Spinal cord (tissue), 10 donors: Measurements from ENCODE around the gene LPCAT1. TPM values are rescaled to one million over a fixed set of nuclear protein-coding genes. Genes with fewer than 3 reads are reported as not detected.
"Not testable (repeated sequence)": the region's sequence is repeated elsewhere in the genome, so short reads cannot be mapped to it uniquely, and the experiment has no call there.

ENCODE experiments used
- DNase-seq, 6 donors: peaks; one replicate each; pipeline versions ENCODE4 v3.0.0 to v3.0.0-alpha.2; 2013 to 2015; ENCODE audit warnings: low spot score in 6 of 6, low read depth in 4 of 6
- H3K27ac ChIP-seq: one replicate; pipeline ENCODE4 v1.5.1; 2013; ENCODE audit warnings: low read depth, low read length, control low read depth
- H3K27me3 ChIP-seq: one replicate; pipeline ENCODE4 v1.6.1; 2013; ENCODE audit warnings: low read length; ENCODE audit not compliant: control insufficient read depth, insufficient read depth
- H3K36me3 ChIP-seq: one replicate; pipeline ENCODE4 v1.6.1; 2013; ENCODE audit warnings: low read length; ENCODE audit not compliant: control insufficient read depth, insufficient read depth
- H3K4me1 ChIP-seq: one replicate; pipeline ENCODE4 v1.6.1; 2013; ENCODE audit warnings: low read length; ENCODE audit not compliant: control insufficient read depth, insufficient read depth
- H3K4me3 ChIP-seq: one replicate; pipeline ENCODE4 v1.5.1; 2013; ENCODE audit warnings: low read depth, low read length, control low read depth
- H3K9me3 ChIP-seq: one replicate; pipeline ENCODE4 v1.6.1; 2013; ENCODE audit warnings: low read length; ENCODE audit not compliant: control insufficient read depth, insufficient read depth
- WGBS: methylation state at CpG from one replicate; pipeline ENCODE4 v1.1.5; 2013; ENCODE audit warnings: missing lambda C conversion rate; ENCODE audit not compliant: insufficient coverage; 5-methylcytosine and 5-hydroxymethylcytosine counted together
- polyA plus RNA-seq, 2 donors: library from polyadenylated mRNA; unstranded; fragments of 120-200 nt; gene quantifications; one replicate each; pipeline ENCODE4 v1.2.1, GENCODE V29; 2013; ENCODE audit not compliant: insufficient read length in 2 of 2
- total RNA-seq, 2 donors: library from RNA; depleted of rRNA in 1 of 2; stranded (reverse); fragments of 120-200 nt in 1 of 2; fragments of >200 nt in 1 of 2; gene quantifications; one replicate each; pipeline versions ENCODE4 v1.2.3 to v1.2.4, GENCODE V29; 2013 to 2014
- donor health status: healthy.

Gene LPCAT1
- total and polyA plus RNA-seq, 4 donors: 54.3 to 144 (median 112) TPM

DNA sequence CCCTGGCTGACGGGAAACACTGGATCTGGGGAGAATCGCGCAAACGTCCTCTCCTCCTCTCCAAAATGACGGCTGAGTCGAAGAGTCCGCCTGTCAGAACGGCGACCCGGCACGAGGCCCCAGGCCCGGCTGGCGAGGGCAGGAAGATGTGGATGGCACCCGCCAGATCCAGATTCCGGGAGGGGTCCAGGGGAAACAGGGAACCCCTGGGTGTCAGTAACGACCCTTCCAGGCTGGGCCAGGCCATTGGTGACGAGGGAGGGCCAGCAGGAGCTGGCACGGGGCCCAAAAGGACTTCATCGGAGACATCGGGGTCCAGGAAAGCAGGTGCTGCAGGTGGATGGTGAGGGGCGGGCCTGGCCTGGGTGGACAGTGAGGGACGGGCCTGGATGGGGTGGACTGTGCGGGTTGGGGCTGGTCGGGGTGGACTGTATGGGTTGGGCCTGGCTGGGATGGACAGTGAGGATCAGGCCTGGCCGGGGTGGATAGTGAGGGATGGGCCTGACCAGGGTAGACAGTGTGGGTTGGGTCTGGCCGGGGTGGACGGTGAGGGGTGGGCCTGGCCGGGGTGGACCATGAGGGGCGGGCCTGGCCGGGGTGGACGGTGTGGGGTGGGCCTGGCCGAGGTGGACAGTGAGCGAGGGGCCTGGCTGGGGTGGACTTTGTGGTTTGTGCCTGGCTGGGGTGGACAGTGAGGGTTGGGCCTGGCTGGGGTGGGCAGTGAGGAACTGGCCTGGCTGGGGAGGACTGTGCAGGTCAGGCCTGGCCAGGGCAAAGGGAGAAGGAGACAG, 92.5 kb downstream of the LPCAT1 start:
- no peak for DNase-seq
- 90% methylated on average over 33 of the region's 33 CpGs for WGBS
- peaks cover 6% of the 10 kb centered on the region for H3K9me3 ChIP-seq

DNA sequence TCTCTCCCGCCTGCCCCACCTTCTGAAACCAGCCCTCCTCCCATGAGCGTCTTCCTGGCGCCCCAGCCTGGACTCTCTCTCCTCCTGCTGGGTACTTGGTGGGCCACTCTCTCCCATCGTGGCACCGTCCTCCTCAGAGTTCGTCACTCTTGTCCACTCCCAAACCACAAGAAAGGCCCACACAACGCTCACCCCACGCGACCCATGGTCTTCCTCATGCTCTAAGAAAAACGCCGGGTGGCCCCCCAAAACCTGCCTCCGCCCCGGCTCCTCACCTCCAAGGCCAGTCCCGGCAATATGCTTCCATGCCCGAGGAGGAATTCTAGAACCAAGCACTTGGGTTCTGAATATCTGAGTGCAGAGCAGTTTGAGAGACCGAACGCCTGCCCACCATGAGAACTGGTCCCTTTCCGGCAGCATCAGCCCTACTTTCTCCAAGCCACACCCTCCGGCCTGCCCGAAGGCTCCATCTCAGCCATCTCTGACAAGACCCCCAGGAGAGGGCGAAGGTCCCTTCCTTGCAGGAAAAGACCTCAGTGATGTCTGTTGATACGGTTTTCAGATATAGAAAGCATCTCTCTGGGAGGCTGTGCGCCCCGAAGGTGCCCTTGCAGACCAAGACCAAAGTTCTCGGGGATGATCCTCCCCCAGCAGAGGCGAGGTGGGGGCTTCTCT, 93.5 kb downstream of the LPCAT1 start:
- DNase-seq: no peak
- Histone ChIP-seq H3K27ac (no peak overlapping the region), H3K4me3 (no peak overlapping the region), H3K36me3 (no peaks in the 10 kb centered on the region), H3K4me1 (no peaks in the 10 kb centered on the region), H3K27me3 (no peaks in the 10 kb centered on the region), H3K9me3 (peaks cover 6% of the 10 kb centered on the region)
- 91% methylated on average over 25 of the region's 26 CpGs for WGBS

More for the DNA sequence above, 92.5 kb downstream of the LPCAT1 start:
- Histone ChIP-seq H3K27me3 (no peaks in the 10 kb centered on the region), H3K4me3 (no peak overlapping the region), H3K36me3 (no peaks in the 10 kb centered on the region), H3K27ac (no peak overlapping the region), H3K4me1 (no peaks in the 10 kb centered on the region)

DNA sequence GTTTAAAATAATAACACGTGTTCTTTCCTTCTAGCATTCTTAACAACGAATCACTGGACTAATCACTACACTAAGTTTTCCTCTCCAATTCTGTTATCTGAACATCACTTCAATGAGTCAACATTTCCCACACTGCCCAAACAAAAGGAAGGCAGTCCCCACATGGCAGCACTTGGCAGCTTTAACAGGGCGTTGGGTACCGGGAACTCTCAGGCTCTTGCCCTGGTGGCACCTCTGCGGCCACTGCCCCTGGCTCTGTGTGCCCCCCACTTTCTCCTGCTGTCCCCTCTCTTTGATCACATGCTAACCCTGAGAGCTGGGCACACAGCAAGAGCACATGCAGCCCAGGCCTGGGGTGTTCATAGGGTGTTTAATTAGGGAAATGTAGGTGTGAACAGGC, 94.3 kb downstream of the LPCAT1 start:
- H3K27ac ChIP-seq: no peak overlapping the region
- WGBS: 94% methylated on average over 5 of the region's 5 CpGs

DNA sequence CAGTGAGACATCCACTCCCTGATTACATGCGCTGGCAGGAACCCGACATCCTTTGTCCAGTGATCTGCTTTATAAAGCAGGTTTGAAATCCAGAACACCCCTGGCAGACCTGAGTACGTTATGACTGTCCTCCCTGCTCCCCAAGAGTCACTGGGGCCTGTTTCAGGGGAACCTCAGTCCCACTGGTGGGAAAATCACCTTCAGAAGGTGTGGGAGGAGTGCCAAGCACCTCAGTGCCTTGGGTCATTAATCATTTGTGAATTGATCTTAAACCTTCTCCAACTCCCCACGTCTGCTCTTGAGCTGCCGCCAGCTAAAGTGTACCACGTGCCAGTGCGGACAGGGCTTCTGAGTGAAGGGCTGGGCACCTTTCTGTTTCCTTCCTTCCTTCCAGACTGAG, 94.7 kb downstream of the LPCAT1 start:
- Histone ChIP-seq H3K27me3 (no peaks in the 10 kb centered on the region), H3K4me1 (no peaks in the 10 kb centered on the region), H3K27ac (no peak overlapping the region), H3K36me3 (no peaks in the 10 kb centered on the region), H3K9me3 (peaks cover 6% of the 10 kb centered on the region), H3K4me3 (no peak overlapping the region)
- no peak for DNase-seq
- WGBS: 40% methylated on average over 7 of the region's 7 CpGs

More for the DNA sequence above, 94.3 kb downstream of the LPCAT1 start:
- H3K27me3 ChIP-seq: no peaks in the 10 kb centered on the region
- no peak overlapping the region for H3K4me3 ChIP-seq
- no peak for DNase-seq
- peaks cover 6% of the 10 kb centered on the region for H3K9me3 ChIP-seq
- no peaks in the 10 kb centered on the region for H3K36me3 ChIP-seq
- no peaks in the 10 kb centered on the region for H3K4me1 ChIP-seq

DNA sequence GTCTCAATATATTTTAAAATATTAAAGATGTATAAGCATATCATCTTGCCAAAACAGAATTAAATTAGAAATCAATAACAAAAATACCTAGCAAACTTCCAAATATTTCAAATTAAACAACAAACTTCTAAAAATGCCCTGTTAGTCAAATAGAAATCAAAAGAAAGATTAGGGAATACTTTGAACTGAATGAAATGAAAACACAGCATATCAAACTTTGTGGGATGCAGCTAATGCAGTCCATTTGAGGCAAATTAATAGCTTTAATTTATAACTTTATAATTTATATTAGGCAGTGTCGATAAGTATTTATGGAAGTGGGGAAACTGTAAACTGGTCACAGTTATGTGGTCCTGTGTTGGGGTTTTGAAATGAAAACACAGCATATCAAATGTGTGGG, 95.7 kb downstream of the LPCAT1 start:
- H3K27ac ChIP-seq: no peak overlapping the region
- no peak for DNase-seq
- H3K4me1 ChIP-seq: no peaks in the 10 kb centered on the region
- no peaks in the 10 kb centered on the region for H3K27me3 ChIP-seq
- peaks cover 6% of the 10 kb centered on the region for H3K9me3 ChIP-seq
- no peaks in the 10 kb centered on the region for H3K36me3 ChIP-seq
- H3K4me3 ChIP-seq: no peak overlapping the region
- no CpG with 5 or more reads among the region's 1 CpG for WGBS

DNA sequence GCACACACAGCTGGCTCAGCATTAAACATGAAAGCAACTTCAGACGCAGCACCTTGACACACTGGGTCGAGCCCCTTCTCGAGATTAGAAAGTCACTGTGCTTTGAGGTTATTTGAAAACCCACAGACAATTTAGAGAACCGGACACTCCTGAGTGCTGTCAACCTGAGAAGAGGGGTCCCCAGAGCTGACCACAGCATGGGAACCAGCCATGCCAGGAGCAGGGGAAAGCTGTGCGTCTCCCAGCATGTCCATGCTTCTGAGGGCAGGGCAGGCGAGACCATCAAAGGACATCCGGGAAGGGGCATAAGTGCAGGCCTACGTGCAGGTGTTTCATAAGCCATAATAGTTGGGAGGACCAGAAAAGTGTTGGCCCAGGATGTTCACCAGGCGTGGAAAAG, 99.0 kb downstream of the LPCAT1 start:
- H3K27me3 ChIP-seq: no peaks in the 10 kb centered on the region
- H3K9me3 ChIP-seq: peaks cover 6% of the 10 kb centered on the region
- 87% methylated on average over 9 of the region's 9 CpGs for WGBS
- no peak overlapping the region for H3K4me3 ChIP-seq
- no peaks in the 10 kb centered on the region for H3K36me3 ChIP-seq
- H3K27ac ChIP-seq: no peak overlapping the region
- H3K4me1 ChIP-seq: no peaks in the 10 kb centered on the region
- DNase-seq: no peak

DNA sequence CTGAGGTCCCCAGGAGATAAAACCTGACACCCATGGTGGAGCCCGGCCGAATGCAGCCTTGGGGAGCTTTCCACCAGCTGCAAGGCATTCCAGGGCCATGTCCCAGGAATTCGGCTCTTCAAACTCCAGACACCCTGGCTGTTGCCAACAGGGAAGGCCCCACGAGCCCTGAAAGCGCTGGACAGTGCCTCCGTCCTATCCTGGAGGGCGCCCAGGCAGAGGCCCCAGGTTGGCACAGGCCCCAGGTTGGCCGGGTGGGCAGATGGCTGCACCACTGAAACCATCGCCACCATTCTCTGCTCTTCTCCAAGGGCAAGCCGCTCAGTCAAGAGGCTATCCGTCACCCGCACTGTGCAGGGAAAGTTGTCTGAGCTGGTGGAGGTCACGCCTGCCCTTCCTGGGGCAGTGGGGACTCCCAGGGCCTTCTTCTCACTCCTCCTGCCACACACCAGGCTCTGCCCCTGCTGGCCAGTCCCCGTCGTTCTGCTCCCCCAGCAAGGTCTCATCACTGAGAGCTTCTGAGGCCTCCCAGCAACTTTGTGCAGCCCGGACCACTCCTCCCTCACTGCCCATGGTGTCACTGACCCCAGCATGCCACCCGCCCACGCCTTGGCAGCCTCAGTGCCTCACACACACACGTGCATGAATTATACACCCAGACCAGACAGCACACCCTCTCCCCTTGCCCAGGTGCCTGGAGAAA, 99.7 kb downstream of the LPCAT1 start:
- Histone ChIP-seq H3K4me1 (no peaks in the 10 kb centered on the region), H3K27me3 (no peaks in the 10 kb centered on the region), H3K4me3 (no peak overlapping the region), H3K9me3 (peaks cover 2% of the 10 kb centered on the region), H3K36me3 (no peaks in the 10 kb centered on the region), H3K27ac (no peak overlapping the region)
- 77% methylated on average over 19 of the region's 19 CpGs for WGBS
- no peak for DNase-seq

DNA sequence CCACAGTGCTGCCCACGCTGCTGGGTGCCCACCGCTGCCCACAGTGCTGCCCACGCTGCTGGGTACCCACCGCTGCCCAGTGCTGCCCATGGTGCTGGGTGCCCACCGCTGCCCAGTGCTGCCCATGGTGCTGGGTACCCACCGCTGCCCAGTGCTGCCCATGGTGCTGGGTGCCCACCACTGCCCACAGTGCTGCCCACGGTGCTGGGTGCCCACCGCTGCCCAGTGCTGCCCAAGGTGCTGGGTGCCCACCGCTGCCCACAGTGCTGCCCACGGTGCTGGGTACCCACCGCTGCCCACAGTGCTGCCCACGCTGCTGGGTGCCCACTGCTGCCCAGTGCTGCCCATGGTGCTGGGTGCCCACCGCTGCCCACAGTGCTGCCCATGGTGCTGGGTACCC, 101.2 kb downstream of the LPCAT1 start:
- not testable (repeated sequence) for H3K36me3 ChIP-seq, H3K27me3 ChIP-seq, H3K4me3 ChIP-seq, H3K4me1 ChIP-seq, H3K27ac ChIP-seq, DNase-seq, H3K9me3 ChIP-seq
- 100% methylated on average over 2 of the region's 13 CpGs for WGBS

DNA sequence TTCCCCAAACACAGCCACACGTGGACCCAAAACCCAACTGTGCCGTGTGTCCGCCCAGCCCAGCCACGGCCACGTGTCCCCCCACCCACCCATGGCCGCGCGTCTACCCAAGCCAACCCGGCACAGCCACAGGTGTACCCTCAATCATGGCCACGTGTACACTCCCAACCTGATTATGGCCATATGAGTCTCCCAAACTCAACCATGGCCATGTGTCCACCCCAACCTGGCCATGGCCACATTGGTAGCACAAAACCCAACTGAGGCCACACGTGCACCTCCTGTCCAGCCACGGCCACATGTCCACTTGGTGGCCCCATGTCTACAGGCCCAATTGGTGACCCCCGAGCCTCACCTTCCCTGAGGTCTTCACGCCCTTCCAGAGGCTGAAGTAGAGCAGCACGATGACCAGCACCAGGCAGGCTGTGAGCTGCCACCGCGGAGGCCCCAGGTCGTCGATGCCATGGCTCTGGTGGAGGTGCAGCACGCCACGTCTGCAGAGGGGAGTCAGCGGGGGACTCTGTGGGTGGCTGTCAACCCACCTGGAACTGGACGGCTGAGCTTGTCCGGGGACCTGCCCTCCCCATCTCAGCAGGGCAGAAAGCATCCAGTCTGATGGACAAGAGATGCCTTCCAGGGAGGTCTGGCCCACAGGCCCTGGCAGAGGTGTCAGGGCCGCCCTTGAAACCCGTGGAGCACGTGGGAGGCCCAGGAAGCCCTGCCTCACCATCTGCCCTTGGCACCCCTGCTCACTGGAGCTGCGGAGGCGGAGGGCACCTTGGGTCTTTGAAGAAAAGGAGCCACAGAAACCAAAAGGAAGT, 102.0 kb downstream of the LPCAT1 start:
- no peak overlapping the region for H3K27ac ChIP-seq
- WGBS: 91% methylated on average over 28 of the region's 29 CpGs
- H3K4me3 ChIP-seq: no peak overlapping the region

More for the DNA sequence above, 102.0 kb downstream of the LPCAT1 start:
- Histone ChIP-seq H3K36me3 (no peaks in the 10 kb centered on the region), H3K27me3 (no peaks in the 10 kb centered on the region), H3K9me3 (no peaks in the 10 kb centered on the region), H3K4me1 (no peaks in the 10 kb centered on the region)
- no peak for DNase-seq
